Kidney (tissue), 14 donors: ENCODE results near the gene TMC2. TPM values are rescaled to one million over a fixed set of nuclear protein-coding genes. Genes with fewer than 3 reads are reported as not detected.

Source experiments
- DNase-seq, 5 donors: peaks; one replicate each; pipeline ENCODE4 v3.0.0-alpha.2; 2013 to 2020
- FAIRE-seq: peaks from 2 replicates; lab custom pipeline; 2012; peaks lifted over from hg19 to GRCh38; lab: Jason Lieb, UNC
- H3K27ac ChIP-seq, 2 donors: one replicate each; pipeline ENCODE4 v1.7.0; 2013; ENCODE audit warnings: low read depth in 2 of 2, low read length in 2 of 2, inconsistent platforms in 1 of 2
- H3K27me3 ChIP-seq: one replicate; pipeline ENCODE4 v1.7.1; 2013; ENCODE audit warnings: low read length, inconsistent platforms; ENCODE audit not compliant: control insufficient read depth, insufficient read depth
- H3K36me3 ChIP-seq, 3 donors: one replicate each; pipeline versions ENCODE4 v1.7.0 to v1.7.1; 2013; ENCODE audit warnings: low read length in 3 of 3, control low read depth in 1 of 3, inconsistent platforms in 1 of 3; ENCODE audit not compliant: insufficient read depth in 3 of 3, control insufficient read depth in 2 of 3
- H3K4me1 ChIP-seq, 3 donors: one replicate each; pipeline versions ENCODE4 v1.7.0 to v1.7.1; 2013; ENCODE audit warnings: low read length in 3 of 3, inconsistent platforms in 1 of 3, low read depth in 1 of 3; ENCODE audit not compliant: control insufficient read depth in 2 of 3, insufficient read depth in 2 of 3
- H3K4me3 ChIP-seq, 3 donors: one replicate each; pipeline versions ENCODE4 v1.7.0 to v1.8.1; 2013; ENCODE audit warnings: low read length in 3 of 3, control low read depth in 1 of 3, inconsistent platforms in 1 of 3
- H3K9ac ChIP-seq, 3 donors: one replicate each; pipeline versions ENCODE4 v1.7.0 to v1.7.1; 2013; ENCODE audit warnings: low read length in 3 of 3, control low read depth in 1 of 3, inconsistent platforms in 1 of 3
- H3K9me3 ChIP-seq, 3 donors: one replicate each; pipeline versions ENCODE4 v1.7.0 to v1.7.1; 2013; ENCODE audit warnings: low read length in 3 of 3, control low read depth in 1 of 3, inconsistent platforms in 1 of 3; ENCODE audit not compliant: control insufficient read depth in 2 of 3, insufficient read depth in 1 of 3
- CTCF ChIP-seq: IDR thresholded peaks from 3 replicates; pipeline ENCODE4 v1.5.1; 2012; ENCODE audit warnings: mild to moderate bottlenecking, moderate library complexity, borderline replicate concordance; ENCODE audit not compliant: insufficient read depth; ENCODE audit errors: extremely low read depth
- intact Hi-C: fragments of 100-400 bp; cut with DNase I; formaldehyde crosslinking; loops from one replicate; pipeline ENCODE4 v1.11.1; 2022
- polyA plus RNA-seq: library from polyadenylated mRNA; stranded (reverse); fragments of 350-450 nt; fragmentation: Illumina TruSeq; extraction: RNeasy Lipid Tissue Mini Kit (QIAGEN cat#74804); gene quantifications from one replicate; pipeline ENCODE4 v1.2.3, GENCODE V29; 2014; ENCODE audit warnings: low read depth, low replicate concordance; ENCODE audit not compliant: insufficient read depth
- total RNA-seq: library from RNA; stranded (reverse); fragmentation: NEBNext Ultra II Directional; extraction: Animal tissue kit (Norgen Biotek cat#: 25700); gene quantifications from one replicate; pipeline ENCODE4 v1.2.1, GENCODE V29; 2021
- donor health status: control.
- donor health status: control.
- donor health status: control.
- donor health status: control.
- donor health status: control.
- donor health status: DM: yes; HTN: yes; CAD: no.
- donor health status: Normal renal cell carcinoma (clear cell type).

Gene TMC2
- total and polyA plus RNA-seq, 2 donors from 2014 or later: not detected

- no peaks in the 10 kb centered on the region for H3K27me3 ChIP-seq
- H3K4me1 ChIP-seq: no peaks in the 10 kb centered on the region
- TF ChIP-seq CTCF: no peak
- H3K4me3 ChIP-seq: no peak overlapping the region
- DNase-seq (no peak), FAIRE-seq (no peak)
- no peak overlapping the region for H3K9ac ChIP-seq
- no peaks in the 10 kb centered on the region for H3K9me3 ChIP-seq
- no peak overlapping the region for H3K27ac ChIP-seq
- H3K36me3 ChIP-seq: no peaks in the 10 kb centered on the region
- intact Hi-C loops: no loop called here
These were observed 57.4 kb downstream of the TMC2 start for GRCh38 chr20:2593756-2594155.

- intact Hi-C loops: no loop called here
- no peak for TF ChIP-seq CTCF
- FAIRE-seq: no peak
These were observed 58.7 kb downstream of the TMC2 start for GRCh38 chr20:2595076-2595475.

GRCh38 chr20:2596673-2597279, 60.4 kb downstream of the TMC2 start:
- Histone ChIP-seq H3K27ac (no peak overlapping the region), H3K9me3 (no peaks in the 10 kb centered on the region), H3K27me3 (no peaks in the 10 kb centered on the region), H3K9ac (no peak overlapping the region), H3K4me1 (no peaks in the 10 kb centered on the region), H3K4me3 (no peak overlapping the region), H3K36me3 (no peaks in the 10 kb centered on the region)
- DNase-seq: no peak
- intact Hi-C loops: no loop called here
- FAIRE-seq: no peak
- TF ChIP-seq CTCF: no peak

More at GRCh38 chr20:2595076-2595475, 58.7 kb downstream of the TMC2 start:
- no peak overlapping the region for H3K4me3 ChIP-seq
- H3K36me3 ChIP-seq: no peaks in the 10 kb centered on the region
- H3K9ac ChIP-seq: no peak overlapping the region
- H3K9me3 ChIP-seq: no peaks in the 10 kb centered on the region
- no peak overlapping the region for H3K27ac ChIP-seq
- no peak for DNase-seq
- no peaks in the 10 kb centered on the region for H3K4me1 ChIP-seq
- H3K27me3 ChIP-seq: no peaks in the 10 kb centered on the region
